ENCODE results near the gene TCP1. TPM values are rescaled to one million over a fixed set of nuclear protein-coding genes. Genes with fewer than 3 reads are reported as not detected.
A peak's percentile ranks its signal among the peaks of the same experiment; 100 is the strongest.

TCP1 gene
- total and polyA plus RNA-seq, 2 of the 13 experiments (the other 11 are each of a cell fraction or from before 2014, with no cell fraction given) = 116 to 553 TPM

- TF ChIP-seq POLR2AphosphoS5 (IDR thresholded peaks at IDR 0.05; ENCODE audit: low read depth, low read length) (peak; percentile 95), ZNF549 (CRISPR knock-in tag; IDR thresholded peaks at IDR 0.05) (no peak), SETDB1 (CRISPR knock-in tag; IDR thresholded peaks at IDR 0.05; ENCODE audit: borderline replicate concordance) (no peak), ZNF713 (CRISPR knock-in tag; IDR thresholded peaks at IDR 0.05) (no peak), ZIK1 (CRISPR knock-in tag; IDR thresholded peaks at IDR 0.05; ENCODE audit: borderline replicate concordance, low read depth) (no peak; the same call in 1 of the 2 replicates), STAG1 (CRISPR knock-in tag; IDR thresholded peaks at IDR 0.05) (0 out of 2 replicates have a peak, but pooled peaks have one; percentile 3), SPEN (CRISPR knock-in tag; IDR thresholded peaks at IDR 0.05; ENCODE audit: low read depth) (no peak; the same call in 1 of the 2 replicates), CCDC6 (CRISPR knock-in tag; IDR thresholded peaks at IDR 0.05) (peak; percentile 71; the same call in 1 of the 2 replicates), RXRB (CRISPR knock-in tag; IDR thresholded peaks at IDR 0.05; ENCODE audit: borderline replicate concordance) (no peak), ZKSCAN5 (CRISPR knock-in tag; IDR thresholded peaks at IDR 0.05) (no peak), SP1 (IDR thresholded peaks at IDR 0.05) (no peak), SP1 (CRISPR knock-in tag; IDR thresholded peaks at IDR 0.05) (0 out of 2 replicates have a peak, but pooled peaks have one; percentile 26), ZNF850 (CRISPR knock-in tag; conservative IDR thresholded peaks at IDR 0.05) (0 out of 2 replicates have a peak, but pooled peaks have one; percentile 26), ZNF773 (CRISPR knock-in tag; IDR thresholded peaks at IDR 0.05; ENCODE audit: borderline replicate concordance) (no peak), ATRX (CRISPR knock-in tag; IDR thresholded peaks at IDR 0.05; ENCODE audit: borderline replicate concordance) (no peak), PHF8 (CRISPR knock-in tag; IDR thresholded peaks at IDR 0.05) (peak; percentile 40), ATF7-NPFF (CRISPR knock-in tag; IDR thresholded peaks at IDR 0.05; ENCODE audit: low read depth) (peak; percentile 48), ZNF292 (CRISPR knock-in tag; IDR thresholded peaks at IDR 0.05; ENCODE audit: borderline replicate concordance, low read depth) (no peak), HNRNPLL (IDR thresholded peaks at IDR 0.05; ENCODE audit: low read depth, low read length, poor library complexity, severe bottlenecking) (peak; percentile 97), SAFB2 (CRISPR knock-in tag; IDR thresholded peaks at IDR 0.05; ENCODE audit: borderline replicate concordance, low read depth) (no peak), ZNF331 (CRISPR knock-in tag; IDR thresholded peaks at IDR 0.05) (peak; percentile 49), ZZZ3 (CRISPR knock-in tag; IDR thresholded peaks at IDR 0.05; ENCODE audit: borderline replicate concordance) (peak; percentile 73; the same call in 1 of the 2 replicates)
- TF ChIP-seq, protein P1, sequence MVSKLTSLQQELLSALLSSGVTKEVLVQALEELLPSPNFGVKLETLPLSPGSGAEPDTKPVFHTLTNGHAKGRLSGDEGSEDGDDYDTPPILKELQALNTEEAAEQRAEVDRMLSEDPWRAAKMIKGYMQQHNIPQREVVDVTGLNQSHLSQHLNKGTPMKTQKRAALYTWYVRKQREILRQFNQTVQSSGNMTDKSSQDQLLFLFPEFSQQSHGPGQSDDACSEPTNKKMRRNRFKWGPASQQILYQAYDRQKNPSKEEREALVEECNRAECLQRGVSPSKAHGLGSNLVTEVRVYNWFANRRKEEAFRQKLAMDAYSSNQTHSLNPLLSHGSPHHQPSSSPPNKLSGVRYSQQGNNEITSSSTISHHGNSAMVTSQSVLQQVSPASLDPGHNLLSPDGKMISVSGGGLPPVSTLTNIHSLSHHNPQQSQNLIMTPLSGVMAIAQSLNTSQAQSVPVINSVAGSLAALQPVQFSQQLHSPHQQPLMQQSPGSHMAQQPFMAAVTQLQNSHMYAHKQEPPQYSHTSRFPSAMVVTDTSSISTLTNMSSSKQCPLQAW (CRISPR knock-in tag; IDR thresholded peaks at IDR 0.05) = peak; percentile 14; the same call in 1 of the 2 replicates
- TF ChIP-seq, protein P2, sequence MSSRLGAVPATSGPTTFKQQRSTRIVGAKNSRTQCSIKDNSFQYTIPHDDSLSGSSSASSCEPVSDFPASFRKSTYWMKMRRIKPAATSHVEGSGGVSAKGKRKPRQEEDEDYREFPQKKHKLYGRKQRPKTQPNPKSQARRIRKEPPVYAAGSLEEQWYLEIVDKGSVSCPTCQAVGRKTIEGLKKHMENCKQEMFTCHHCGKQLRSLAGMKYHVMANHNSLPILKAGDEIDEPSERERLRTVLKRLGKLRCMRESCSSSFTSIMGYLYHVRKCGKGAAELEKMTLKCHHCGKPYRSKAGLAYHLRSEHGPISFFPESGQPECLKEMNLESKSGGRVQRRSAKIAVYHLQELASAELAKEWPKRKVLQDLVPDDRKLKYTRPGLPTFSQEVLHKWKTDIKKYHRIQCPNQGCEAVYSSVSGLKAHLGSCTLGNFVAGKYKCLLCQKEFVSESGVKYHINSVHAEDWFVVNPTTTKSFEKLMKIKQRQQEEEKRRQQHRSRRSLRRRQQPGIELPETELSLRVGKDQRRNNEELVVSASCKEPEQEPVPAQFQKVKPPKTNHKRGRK (CRISPR knock-in tag; IDR thresholded peaks at IDR 0.05) = no peak
- TF ChIP-seq, protein P3, sequence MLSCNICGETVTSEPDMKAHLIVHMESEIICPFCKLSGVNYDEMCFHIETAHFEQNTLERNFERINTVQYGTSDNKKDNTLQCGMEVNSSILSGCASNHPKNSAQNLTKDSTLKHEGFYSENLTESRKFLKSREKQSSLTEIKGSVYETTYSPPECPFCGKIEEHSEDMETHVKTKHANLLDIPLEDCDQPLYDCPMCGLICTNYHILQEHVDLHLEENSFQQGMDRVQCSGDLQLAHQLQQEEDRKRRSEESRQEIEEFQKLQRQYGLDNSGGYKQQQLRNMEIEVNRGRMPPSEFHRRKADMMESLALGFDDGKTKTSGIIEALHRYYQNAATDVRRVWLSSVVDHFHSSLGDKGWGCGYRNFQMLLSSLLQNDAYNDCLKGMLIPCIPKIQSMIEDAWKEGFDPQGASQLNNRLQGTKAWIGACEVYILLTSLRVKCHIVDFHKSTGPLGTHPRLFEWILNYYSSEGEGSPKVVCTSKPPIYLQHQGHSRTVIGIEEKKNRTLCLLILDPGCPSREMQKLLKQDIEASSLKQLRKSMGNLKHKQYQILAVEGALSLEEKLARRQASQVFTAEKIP (CRISPR knock-in tag; IDR thresholded peaks at IDR 0.05; ENCODE audit: borderline replicate concordance) = no peak
Measured at GRCh38 chr6:159790149-159790955, 950 bp upstream of the TCP1 start, which contains the start of gene MRPL18 (continued).

Measured in HepG2 (cell line).